Trophoblast cell (in vitro differentiated cells and primary cell): ENCODE data around the gene SHROOM3.

ENCODE experiments used
- DNase-seq, 2 donors: peaks; one replicate each; pipeline ENCODE4 v3.0.0-alpha.2; 2016
- H2AFZ ChIP-seq: 2 replicates; pipeline ENCODE4 v1.6.1; 2013; ENCODE audit warnings: low read length, moderate library complexity, mild to moderate bottlenecking; ENCODE audit not compliant: insufficient read depth, poor library complexity
- H2AK5ac ChIP-seq: 2 replicates; pipeline ENCODE4 v1.6.1; 2013; ENCODE audit warnings: mild to moderate bottlenecking, low read length
- H2BK120ac ChIP-seq: 2 replicates; pipeline ENCODE4 v1.6.1; 2013; ENCODE audit warnings: low read length, mild to moderate bottlenecking, moderate library complexity; ENCODE audit not compliant: insufficient read depth, poor library complexity
- H2BK12ac ChIP-seq: 2 replicates; pipeline ENCODE4 v1.6.1; 2013; ENCODE audit warnings: mild to moderate bottlenecking, low read length, moderate library complexity
- H2BK5ac ChIP-seq: 2 replicates; pipeline ENCODE4 v1.6.1; 2013; ENCODE audit warnings: low read length, low read depth, moderate library complexity, mild to moderate bottlenecking; ENCODE audit not compliant: poor library complexity
- H3K14ac ChIP-seq: 2 replicates; pipeline ENCODE4 v1.6.1; 2013; ENCODE audit warnings: mild to moderate bottlenecking, low read length
- H3K18ac ChIP-seq: 2 replicates; pipeline ENCODE4 v1.6.1; 2013; ENCODE audit warnings: mild to moderate bottlenecking, low read length
- H3K23ac ChIP-seq: 2 replicates; pipeline ENCODE4 v1.6.1; 2013; ENCODE audit warnings: low read length
- H3K27ac ChIP-seq: 2 replicates; pipeline ENCODE4 v1.5.1; 2013; ENCODE audit warnings: low read depth, mild to moderate bottlenecking, inconsistent platforms, low read length, moderate library complexity
- H3K27me3 ChIP-seq: 2 replicates; pipeline ENCODE4 v1.6.1; 2013; ENCODE audit warnings: inconsistent platforms, mild to moderate bottlenecking, low read length, moderate library complexity; ENCODE audit not compliant: insufficient read depth
- H3K36me3 ChIP-seq, 2 experiments: 1 replicate in 1 of 2; 2 replicates in 1 of 2; pipeline ENCODE4 v1.6.1; 2013; ENCODE audit warnings: low read length in 2 of 2, mild to moderate bottlenecking in 2 of 2, moderate library complexity in 1 of 2; ENCODE audit not compliant: insufficient read depth in 2 of 2, control insufficient read depth in 1 of 2
- H3K4ac ChIP-seq: 2 replicates; pipeline ENCODE4 v1.6.1; 2013; ENCODE audit warnings: low read depth, mild to moderate bottlenecking, low read length, moderate library complexity
- H3K4me1 ChIP-seq, 2 experiments: 1 replicate in 1 of 2; 2 replicates in 1 of 2; pipeline ENCODE4 v1.6.1; 2013; ENCODE audit warnings: low read length in 2 of 2, mild to moderate bottlenecking in 2 of 2, moderate library complexity in 1 of 2; ENCODE audit not compliant: insufficient read depth in 2 of 2, control insufficient read depth in 1 of 2
- H3K4me2 ChIP-seq: 2 replicates; pipeline ENCODE4 v1.6.1; 2013; ENCODE audit warnings: inconsistent platforms, mild to moderate bottlenecking, low read length, moderate library complexity
- H3K4me3 ChIP-seq: 2 replicates; pipeline ENCODE4 v1.5.1; 2013; ENCODE audit warnings: mild to moderate bottlenecking, low read depth, low read length, inconsistent platforms
- H3K79me1 ChIP-seq: one replicate; pipeline ENCODE4 v1.6.1; 2013; ENCODE audit warnings: low read length
- H3K79me2 ChIP-seq: 2 replicates; pipeline ENCODE4 v1.6.1; 2013; ENCODE audit warnings: low read length, mild to moderate bottlenecking; ENCODE audit not compliant: control insufficient read depth, insufficient read depth, poor library complexity
- H3K9ac ChIP-seq: 2 replicates; pipeline ENCODE4 v1.6.1; 2013; ENCODE audit warnings: mild to moderate bottlenecking, low read length
- H3K9me3 ChIP-seq: 2 replicates; pipeline ENCODE4 v1.6.1; 2013; ENCODE audit warnings: low read depth, mild to moderate bottlenecking, control low read depth, inconsistent platforms, low read length; ENCODE audit not compliant: insufficient read depth
- H4K12ac ChIP-seq: 2 replicates; pipeline ENCODE4 v1.6.1; 2013; ENCODE audit warnings: low read depth, mild to moderate bottlenecking, low read length, moderate library complexity
- H4K8ac ChIP-seq: 2 replicates; pipeline ENCODE4 v1.6.1; 2013; ENCODE audit warnings: low read depth, mild to moderate bottlenecking, low read length, moderate library complexity
- H4K91ac ChIP-seq: one replicate; pipeline ENCODE4 v1.6.1; 2013; ENCODE audit warnings: low read depth, mild to moderate bottlenecking, low read length, moderate library complexity
- WGBS: extraction: QIAGEN DNeasy Blood & Tissue Kit; methylation state at CpG from one replicate; pipeline ENCODE4 v1.1.7; 2013; ENCODE audit warnings: missing lambda C conversion rate; ENCODE audit not compliant: insufficient read length, insufficient coverage; ENCODE audit errors: extremely low coverage; 5-methylcytosine and 5-hydroxymethylcytosine counted together

The SHROOM3 gene

GRCh38 chr4:76511947-76512346, 76.9 kb downstream of the SHROOM3 start:
- Histone ChIP-seq H2AFZ (no peak overlapping the region), H3K18ac (peak overlapping the region; percentile 29), H3K9me3 (no peaks in the 10 kb centered on the region), H3K79me1 (peaks cover 9% of the 10 kb centered on the region), H3K9ac (no peak overlapping the region), H3K79me2 (peaks cover 1% of the 10 kb centered on the region), H4K91ac (peak overlapping the region; percentile 45), H4K8ac (no peak overlapping the region), H3K27ac (no peak overlapping the region), H3K4me3 (no peak overlapping the region), H2AK5ac (peak overlapping the region; percentile 39), H3K4me2 (no peak overlapping the region), H4K12ac (no peak overlapping the region), H3K27me3 (no peaks in the 10 kb centered on the region), H3K4ac (no peak overlapping the region), H2BK12ac (peak overlapping the region; percentile 19), H2BK5ac (peak overlapping the region; percentile 9), H3K36me3 (no peaks in the 10 kb centered on the region), H3K14ac (no peak overlapping the region), H3K4me1 (peaks cover 0 to 4% of the 10 kb centered on the region in 2 experiments), H3K23ac (no peak overlapping the region), H2BK120ac (peak overlapping the region; percentile 83)
- no peak for DNase-seq
- no CpG with 5 or more reads among the region's 1 CpG for WGBS

- Histone ChIP-seq H3K14ac (no peak overlapping the region), H3K4me1 (peaks cover 0 to 4% of the 10 kb centered on the region in 2 experiments), H3K4ac (no peak overlapping the region), H3K36me3 (no peaks in the 10 kb centered on the region), H2AK5ac (no peak overlapping the region), H3K18ac (no peak overlapping the region), H3K23ac (no peak overlapping the region), H3K79me2 (peaks cover 1% of the 10 kb centered on the region), H3K27ac (no peak overlapping the region), H2BK5ac (no peak overlapping the region), H3K9ac (no peak overlapping the region), H3K4me2 (no peak overlapping the region), H2BK120ac (no peak overlapping the region), H3K79me1 (peaks cover 9% of the 10 kb centered on the region), H4K8ac (no peak overlapping the region), H3K9me3 (no peaks in the 10 kb centered on the region), H2AFZ (no peak overlapping the region), H3K27me3 (no peaks in the 10 kb centered on the region), H3K4me3 (no peak overlapping the region), H4K12ac (no peak overlapping the region), H2BK12ac (no peak overlapping the region), H4K91ac (no peak overlapping the region)
- WGBS = no CpG with 5 or more reads among the region's 7 CpGs
- peak in 1 of 2 donors; percentile 58 for DNase-seq
Observed at GRCh38 chr4:76513482-76513881, 78.5 kb downstream of the SHROOM3 start.

GRCh38 chr4:76514087-76514486, 79.1 kb downstream of the SHROOM3 start:
- Histone ChIP-seq H3K4me3 (no peak overlapping the region), H2BK12ac (no peak overlapping the region), H3K27me3 (no peaks in the 10 kb centered on the region), H3K36me3 (no peaks in the 10 kb centered on the region), H3K4ac (no peak overlapping the region), H3K9me3 (no peaks in the 10 kb centered on the region), H3K23ac (no peak overlapping the region), H3K27ac (no peak overlapping the region), H4K12ac (no peak overlapping the region), H2BK120ac (no peak overlapping the region), H2BK5ac (no peak overlapping the region), H4K91ac (no peak overlapping the region), H3K4me1 (peaks cover 0 to 4% of the 10 kb centered on the region in 2 experiments), H3K18ac (no peak overlapping the region), H3K79me2 (peaks cover 1% of the 10 kb centered on the region), H2AK5ac (no peak overlapping the region), H3K9ac (no peak overlapping the region), H4K8ac (no peak overlapping the region), H2AFZ (no peak overlapping the region), H3K79me1 (peaks cover 9% of the 10 kb centered on the region), H3K4me2 (no peak overlapping the region), H3K14ac (no peak overlapping the region)
- no peak for DNase-seq

- Histone ChIP-seq H3K79me2 (peaks cover 1% of the 10 kb centered on the region), H2AK5ac (no peak overlapping the region), H4K12ac (no peak overlapping the region), H3K4me3 (no peak overlapping the region), H2BK12ac (no peak overlapping the region), H4K8ac (no peak overlapping the region), H3K4me1 (peaks cover 0 to 4% of the 10 kb centered on the region in 2 experiments), H2BK120ac (no peak overlapping the region), H3K4ac (no peak overlapping the region), H2BK5ac (no peak overlapping the region), H3K14ac (no peak overlapping the region), H3K18ac (no peak overlapping the region), H3K9me3 (no peaks in the 10 kb centered on the region), H3K23ac (no peak overlapping the region), H3K27me3 (no peaks in the 10 kb centered on the region), H2AFZ (no peak overlapping the region), H3K27ac (no peak overlapping the region), H3K79me1 (peaks cover 9% of the 10 kb centered on the region), H3K4me2 (no peak overlapping the region), H4K91ac (no peak overlapping the region), H3K9ac (no peak overlapping the region), H3K36me3 (no peaks in the 10 kb centered on the region)
- DNase-seq = no peak
- no CpG with 5 or more reads among the region's 2 CpGs for WGBS
Observed at GRCh38 chr4:76515975-76516843, 81.2 kb downstream of the SHROOM3 start.
